ENCODE results near the gene PCNP. TPM values are rescaled to one million over a fixed set of nuclear protein-coding genes. Genes with fewer than 3 reads are reported as not detected.

The PCNP gene
- total RNA-seq, 1 donor from 2014 or later: 163 TPM

GRCh38 chr3:101632586-101632985, 58.6 kb downstream of the PCNP start:
- Mint-ChIP-seq H3K36me3 (no peaks in the 10 kb centered on the region), H3K9me3 (no peaks in the 10 kb centered on the region), H3K27ac (no peak overlapping the region), H3K4me1 (ENCODE audit: unreplicated experiment) (no peaks in the 10 kb centered on the region), H3K4me3 (no peak overlapping the region), H3K27me3 (peaks cover 14% of the 10 kb centered on the region)
- TF ChIP-seq, protein P1, sequence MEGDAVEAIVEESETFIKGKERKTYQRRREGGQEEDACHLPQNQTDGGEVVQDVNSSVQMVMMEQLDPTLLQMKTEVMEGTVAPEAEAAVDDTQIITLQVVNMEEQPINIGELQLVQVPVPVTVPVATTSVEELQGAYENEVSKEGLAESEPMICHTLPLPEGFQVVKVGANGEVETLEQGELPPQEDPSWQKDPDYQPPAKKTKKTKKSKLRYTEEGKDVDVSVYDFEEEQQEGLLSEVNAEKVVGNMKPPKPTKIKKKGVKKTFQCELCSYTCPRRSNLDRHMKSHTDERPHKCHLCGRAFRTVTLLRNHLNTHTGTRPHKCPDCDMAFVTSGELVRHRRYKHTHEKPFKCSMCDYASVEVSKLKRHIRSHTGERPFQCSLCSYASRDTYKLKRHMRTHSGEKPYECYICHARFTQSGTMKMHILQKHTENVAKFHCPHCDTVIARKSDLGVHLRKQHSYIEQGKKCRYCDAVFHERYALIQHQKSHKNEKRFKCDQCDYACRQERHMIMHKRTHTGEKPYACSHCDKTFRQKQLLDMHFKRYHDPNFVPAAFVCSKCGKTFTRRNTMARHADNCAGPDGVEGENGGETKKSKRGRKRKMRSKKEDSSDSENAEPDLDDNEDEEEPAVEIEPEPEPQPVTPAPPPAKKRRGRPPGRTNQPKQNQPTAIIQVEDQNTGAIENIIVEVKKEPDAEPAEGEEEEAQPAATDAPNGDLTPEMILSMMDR (conservative IDR thresholded peaks at IDR 0.05): no peak
- no peak for DNase-seq (ENCODE audit: extremely low spot score, unreplicated experiment)

DNA sequence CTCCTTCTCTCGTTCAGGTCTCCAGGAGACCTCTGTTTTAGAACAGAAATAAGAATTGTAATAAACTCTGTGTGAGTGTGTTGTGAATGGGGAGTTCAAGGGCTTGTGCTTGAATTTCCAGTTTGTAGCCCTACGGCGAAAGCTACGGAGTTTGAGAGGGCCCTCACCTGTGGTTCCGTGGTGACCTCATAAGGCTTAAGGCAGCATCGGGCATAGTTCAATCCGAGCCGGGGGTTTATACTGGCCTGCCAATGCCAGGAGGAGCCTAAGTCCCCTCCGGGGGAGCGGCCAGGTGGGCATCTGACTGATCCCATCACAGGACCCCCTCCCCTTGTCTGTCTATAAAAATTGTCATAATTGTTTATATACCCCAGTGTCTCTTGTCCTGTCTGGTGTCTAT, 59.2 kb downstream of the PCNP start:
- Mint-ChIP-seq H3K27ac (no peak overlapping the region), H3K27me3 (peaks cover 14% of the 10 kb centered on the region), H3K4me1 (ENCODE audit: unreplicated experiment) (no peaks in the 10 kb centered on the region), H3K4me3 (no peak overlapping the region), H3K9me3 (no peaks in the 10 kb centered on the region), H3K36me3 (no peaks in the 10 kb centered on the region)
- TF ChIP-seq, protein P1 (conservative IDR thresholded peaks at IDR 0.05): no peak
- no peak for DNase-seq (ENCODE audit: extremely low spot score, unreplicated experiment)

- no peak overlapping the region for H3K27ac Mint-ChIP-seq
- peaks cover 14% of the 10 kb centered on the region for H3K27me3 Mint-ChIP-seq
- H3K9me3 Mint-ChIP-seq: no peaks in the 10 kb centered on the region
- no peaks in the 10 kb centered on the region for H3K36me3 Mint-ChIP-seq
- no peak overlapping the region for H3K4me3 Mint-ChIP-seq
- no peak for DNase-seq (ENCODE audit: extremely low spot score, unreplicated experiment)
- TF ChIP-seq, protein P1 (conservative IDR thresholded peaks at IDR 0.05): no peak
- H3K4me1 Mint-ChIP-seq (ENCODE audit: unreplicated experiment): no peaks in the 10 kb centered on the region
These were observed 60.7 kb downstream of the PCNP start for GRCh38 chr3:101634591-101635196.

DNA sequence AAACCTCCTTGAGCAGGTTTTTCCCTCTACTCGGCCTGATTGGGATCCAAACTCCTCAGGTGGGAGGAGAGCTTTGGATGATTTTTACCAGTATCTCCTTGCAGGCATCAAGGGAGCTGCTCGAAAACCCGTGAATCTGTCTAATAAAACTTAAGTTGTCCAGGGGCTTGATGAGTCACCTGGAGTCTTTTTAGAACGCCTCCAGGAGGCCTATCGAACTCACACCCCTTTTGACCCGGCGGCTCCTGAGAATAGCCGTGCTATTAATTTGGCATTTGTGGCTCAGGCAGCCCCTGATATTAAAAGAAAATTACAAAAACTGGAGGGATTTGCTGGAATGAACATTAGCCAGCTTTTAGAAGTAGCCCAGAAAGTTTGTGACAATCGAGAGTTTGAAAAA, 61.4 kb downstream of the PCNP start:
- no peaks in the 10 kb centered on the region for H3K36me3 Mint-ChIP-seq
- no peaks in the 10 kb centered on the region for H3K9me3 Mint-ChIP-seq
- H3K27me3 Mint-ChIP-seq: peaks cover 14% of the 10 kb centered on the region
- TF ChIP-seq, protein P1 (conservative IDR thresholded peaks at IDR 0.05): no peak
- H3K4me3 Mint-ChIP-seq: no peak overlapping the region
- no peak overlapping the region for H3K27ac Mint-ChIP-seq
- DNase-seq (ENCODE audit: extremely low spot score, unreplicated experiment): no peak
- H3K4me1 Mint-ChIP-seq (ENCODE audit: unreplicated experiment): no peaks in the 10 kb centered on the region

DNA sequence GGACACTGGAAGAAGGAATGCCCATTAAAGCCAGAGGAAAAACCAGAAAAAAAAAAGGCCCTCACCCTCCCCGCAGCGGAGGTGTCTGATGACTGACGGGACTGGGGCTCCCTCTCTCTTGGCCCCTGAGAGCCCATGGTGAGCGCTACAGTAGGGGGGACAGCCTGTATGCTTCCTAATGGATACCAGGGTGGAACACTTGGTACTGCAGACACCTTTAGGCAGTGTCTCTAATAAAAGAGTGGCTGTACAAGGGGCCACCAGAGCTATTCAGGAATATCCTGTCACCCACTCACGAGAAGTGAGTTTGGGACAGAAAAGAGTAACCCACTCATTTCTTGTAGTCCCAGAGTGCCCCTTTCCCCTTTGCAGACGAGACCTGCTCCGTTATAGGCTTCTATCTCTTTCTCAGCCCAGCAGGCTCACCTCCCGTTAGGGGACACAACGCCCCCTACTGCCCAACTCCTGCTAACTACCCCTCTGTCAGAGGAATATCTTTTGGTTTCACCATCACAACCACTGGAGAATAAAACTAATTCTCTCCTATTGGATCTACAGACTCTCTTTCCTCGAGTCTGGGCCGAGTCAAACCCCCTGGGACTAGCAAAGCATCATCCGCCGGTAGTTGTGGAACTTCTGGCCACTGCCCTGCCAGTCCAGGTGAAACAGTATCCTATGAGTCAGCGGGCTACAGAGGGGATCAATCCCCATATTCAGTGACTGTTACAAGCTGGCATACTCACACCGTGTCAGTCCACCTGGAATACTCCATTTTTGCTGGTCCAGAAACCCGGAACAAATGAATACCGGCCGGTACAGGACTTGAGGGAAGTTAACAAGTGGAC, 62.2 kb downstream of the PCNP start:
- no peaks in the 10 kb centered on the region for H3K9me3 Mint-ChIP-seq

More for the DNA sequence above, 62.2 kb downstream of the PCNP start:
- H3K36me3 Mint-ChIP-seq: no peaks in the 10 kb centered on the region
- H3K4me1 Mint-ChIP-seq (ENCODE audit: unreplicated experiment): no peaks in the 10 kb centered on the region
- H3K27ac Mint-ChIP-seq: no peak overlapping the region
- H3K4me3 Mint-ChIP-seq: no peak overlapping the region
- TF ChIP-seq, protein P1 (conservative IDR thresholded peaks at IDR 0.05): peak; percentile 78
- peaks cover 14% of the 10 kb centered on the region for H3K27me3 Mint-ChIP-seq
- DNase-seq (ENCODE audit: extremely low spot score, unreplicated experiment): no peak

All from type B pancreatic cell (in vitro differentiated cells).